Cardiac fibroblast (primary cell): ENCODE data around the gene OGFOD3.

Experiments
- DNase-seq, 2 donors: peaks; one replicate each; pipeline versions ENCODE4 v3.0.0 to v3.0.0-alpha.2; 2010; ENCODE audit warnings: low read depth in 2 of 2
- H3K4me3 ChIP-seq, 2 donors: replicated peaks in 1 of 2; 1 replicate in 1 of 2; 2 replicates in 1 of 2; pipeline ENCODE4 v1.5.1; 2011; ENCODE audit warnings: low read depth in 2 of 2, low read length in 2 of 2, mild to moderate bottlenecking in 2 of 2, moderate library complexity in 1 of 2
- CTCF ChIP-seq: IDR thresholded peaks from one replicate; pipeline ENCODE4 v1.5.1; 2011; ENCODE audit warnings: low read depth, mild to moderate bottlenecking, low read length, inconsistent platforms

The OGFOD3 gene

GRCh38 chr17:82440991-82441627 is 22.7 kb upstream of the OGFOD3 start:
- TF ChIP-seq CTCF, result no peak
- DNase-seq, result peak in 1 of 2 donors; percentile 26
- H3K4me3 ChIP-seq, result no peak overlapping the region

- TF ChIP-seq CTCF, result no peak
- no peak overlapping the region for H3K4me3 ChIP-seq
- no peak for DNase-seq
Measured at GRCh38 chr17:82440469-82440981, 22.1 kb upstream of the OGFOD3 start.

- no peak for DNase-seq
- TF ChIP-seq CTCF, result no peak
- H3K4me3 ChIP-seq, result no peak overlapping the region
Measured at GRCh38 chr17:82439829-82440365, 21.5 kb upstream of the OGFOD3 start.

- no peak for DNase-seq
- no peak for TF ChIP-seq CTCF
- H3K4me3 ChIP-seq, result no peak overlapping the region
Measured at GRCh38 chr17:82439194-82439828, 20.9 kb upstream of the OGFOD3 start.

GRCh38 chr17:82438401-82439193 is 20.2 kb upstream of the OGFOD3 start:
- H3K4me3 ChIP-seq, result no peak overlapping the region
- TF ChIP-seq CTCF, result no peak
- DNase-seq, result no peak

GRCh38 chr17:82437325-82437668 is 18.9 kb upstream of the OGFOD3 start:
- DNase-seq, result no peak
- TF ChIP-seq CTCF, result no peak
- no peak overlapping the region for H3K4me3 ChIP-seq
